SH-SY5Y (cell line): ENCODE data around the gene S100PBP.

ENCODE experiments used
- GATA2 ChIP-seq: IDR thresholded peaks from 2 replicates; pipeline ENCODE4 v1.6.1; 2011; ENCODE audit warnings: mild to moderate bottlenecking, low read depth, low read length
- GATA3 ChIP-seq: IDR thresholded peaks from 2 replicates; pipeline ENCODE4 v1.6.1; 2011; ENCODE audit warnings: low read depth, mild to moderate bottlenecking, low read length, moderate library complexity

S100PBP gene

GRCh38 chr1:32775640-32776337 is 41.7 kb upstream of the S100PBP start:
- TF ChIP-seq GATA3 (no peak), GATA2 (no peak)

- TF ChIP-seq GATA2, result no peak
Observed at GRCh38 chr1:32779242-32779641, 38.2 kb upstream of the S100PBP start.

GRCh38 chr1:32780005-32780404 is 37.4 kb upstream of the S100PBP start:
- TF ChIP-seq GATA3 (no peak), GATA2 (no peak)

- TF ChIP-seq GATA2 (no peak), GATA3 (no peak)
Observed at GRCh38 chr1:32780628-32781234, 36.7 kb upstream of the S100PBP start.

GRCh38 chr1:32782086-32782485 is 35.4 kb upstream of the S100PBP start:
- TF ChIP-seq GATA2 (no peak), GATA3 (no peak)

GRCh38 chr1:32783851-32784250 is 33.6 kb upstream of the S100PBP start:
- TF ChIP-seq GATA3 (no peak), GATA2 (no peak)

- TF ChIP-seq GATA3 (no peak), GATA2 (no peak)
Observed at GRCh38 chr1:32784817-32785216, 32.6 kb upstream of the S100PBP start.

- TF ChIP-seq GATA2 (no peak), GATA3 (no peak)
Observed at GRCh38 chr1:32786856-32787255, 30.6 kb upstream of the S100PBP start.

- TF ChIP-seq GATA3 (no peak), GATA2 (no peak)
Observed at GRCh38 chr1:32791881-32792280, 25.6 kb upstream of the S100PBP start.

GRCh38 chr1:32797456-32797855 is 20.0 kb upstream of the S100PBP start:
- TF ChIP-seq GATA2, result no peak
- TF ChIP-seq GATA3, result no peak

- no peak for TF ChIP-seq GATA2
- TF ChIP-seq GATA3, result no peak
Observed at GRCh38 chr1:32798191-32798590, 19.3 kb upstream of the S100PBP start.

- TF ChIP-seq GATA2, result no peak
- TF ChIP-seq GATA3, result no peak
Observed at GRCh38 chr1:32798679-32799416, 18.6 kb upstream of the S100PBP start.

- TF ChIP-seq GATA2 (no peak), GATA3 (no peak)
Observed at GRCh38 chr1:32801096-32801715, 16.2 kb upstream of the S100PBP start.

GRCh38 chr1:32806290-32806689 is 11.2 kb upstream of the S100PBP start:
- TF ChIP-seq GATA3, result no peak
- no peak for TF ChIP-seq GATA2
